A673 (cell line): ENCODE measurements around the gene SOX6.

ENCODE experiments used
- EZH2 ChIP-seq: fragments of 200-600 bp; sonication (generic); IDR thresholded peaks from 2 replicates; pipeline ENCODE4 v1.6.1; 2017; ENCODE audit warnings: borderline replicate concordance, low read depth, mild to moderate bottlenecking, mixed read lengths, antibody characterized with exemption, low read length; ENCODE audit not compliant: poor library complexity, severe bottlenecking
- TF ChIP-seq, protein P1 (sequence below): fragments of 300-800, 200-600 bp; sonication (generic); conservative IDR thresholded peaks from 2 replicates; pipeline ENCODE4 v1.5.1; 2017; ENCODE audit warnings: low read depth, mild to moderate bottlenecking, antibody characterized with exemption, low read length, moderate library complexity, mixed read lengths

GRCh38 chr11:16357775-16358174 is 1.4 kb upstream of the SOX6 start:
- TF ChIP-seq, protein P1, sequence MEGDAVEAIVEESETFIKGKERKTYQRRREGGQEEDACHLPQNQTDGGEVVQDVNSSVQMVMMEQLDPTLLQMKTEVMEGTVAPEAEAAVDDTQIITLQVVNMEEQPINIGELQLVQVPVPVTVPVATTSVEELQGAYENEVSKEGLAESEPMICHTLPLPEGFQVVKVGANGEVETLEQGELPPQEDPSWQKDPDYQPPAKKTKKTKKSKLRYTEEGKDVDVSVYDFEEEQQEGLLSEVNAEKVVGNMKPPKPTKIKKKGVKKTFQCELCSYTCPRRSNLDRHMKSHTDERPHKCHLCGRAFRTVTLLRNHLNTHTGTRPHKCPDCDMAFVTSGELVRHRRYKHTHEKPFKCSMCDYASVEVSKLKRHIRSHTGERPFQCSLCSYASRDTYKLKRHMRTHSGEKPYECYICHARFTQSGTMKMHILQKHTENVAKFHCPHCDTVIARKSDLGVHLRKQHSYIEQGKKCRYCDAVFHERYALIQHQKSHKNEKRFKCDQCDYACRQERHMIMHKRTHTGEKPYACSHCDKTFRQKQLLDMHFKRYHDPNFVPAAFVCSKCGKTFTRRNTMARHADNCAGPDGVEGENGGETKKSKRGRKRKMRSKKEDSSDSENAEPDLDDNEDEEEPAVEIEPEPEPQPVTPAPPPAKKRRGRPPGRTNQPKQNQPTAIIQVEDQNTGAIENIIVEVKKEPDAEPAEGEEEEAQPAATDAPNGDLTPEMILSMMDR, result no peak
- TF ChIP-seq EZH2, result no peak
